AG04449 (cell line): ENCODE data around the gene RPL22.
"Not testable (repeated sequence)": the region's sequence is repeated elsewhere in the genome, so short reads cannot be mapped to it uniquely, and the experiment has no call there.

Experiments
- CTCF ChIA-PET: fragments of 350-600 bp; formaldehyde crosslinking; extraction: SDS; loops from one replicate; lab custom pipeline; 2021; ENCODE audit warnings: antibody characterized with exemption; lab: Yijun Ruan, JAX
- POLR2A ChIA-PET: fragments of 400-600, 350-600 bp; formaldehyde crosslinking; extraction: SDS; loops from one replicate; lab custom pipeline; 2020; ENCODE audit warnings: antibody characterized with exemption, inconsistent platforms; lab: Yijun Ruan, JAX
- DNase-seq: peaks from one replicate; pipeline ENCODE4 v3.0.0-alpha.2; 2010; ENCODE audit warnings: low read depth, low spot score
- H3K4me3 ChIP-seq: 2 replicates; pipeline ENCODE4 v1.5.1; 2011; ENCODE audit warnings: low read depth, mild to moderate bottlenecking, control low read depth, low read length
- CTCF ChIP-seq: IDR thresholded peaks from one replicate; pipeline ENCODE4 v1.5.1; 2011; ENCODE audit warnings: mild to moderate bottlenecking, moderate library complexity, low read length, control low read depth, inconsistent platforms; ENCODE audit not compliant: insufficient read depth; ENCODE audit errors: missing control alignments

RPL22 gene

GRCh38 chr1:6221210-6221784, 21.9 kb upstream of the RPL22 start:
- no peak overlapping the region for H3K4me3 ChIP-seq
- CTCF ChIA-PET, result interaction anchor here (1.3 to 7.3 kb wide), 3 partner anchors 13 to 17 kb away, joined by 5 to 62 read pairs (median 10); partner anchors contain the start of gene RNF207
- no peak for TF ChIP-seq CTCF
- POLR2A ChIA-PET, result no interaction called here
- DNase-seq, result no peak

GRCh38 chr1:6220236-6220635, 20.8 kb upstream of the RPL22 start:
- no peak for TF ChIP-seq CTCF
- no peak overlapping the region for H3K4me3 ChIP-seq
- CTCF ChIA-PET, result interaction anchor here (1.1 to 7.3 kb wide), 4 partner anchors 12 to 22 kb away, joined by 3 to 62 read pairs (median 8); partner anchors contain the start of gene RNF207
- DNase-seq, result no peak
- POLR2A ChIA-PET, result interaction anchor here (1.0 kb wide), 1 partner anchor 19 kb away, joined by 3 read pairs; no protein-coding TSS in a partner anchor

- CTCF ChIA-PET, result interaction anchor here (0.6 to 7.3 kb wide), 4 partner anchors 12 to 34 kb away, joined by 3 to 62 read pairs (median 4); partner anchors contain the start of gene RNF207
- POLR2A ChIA-PET, H3K4me3 ChIP-seq: not testable (repeated sequence)
Measured at GRCh38 chr1:6219641-6220040, 20.2 kb upstream of the RPL22 start.

GRCh38 chr1:6218375-6219164, 19.2 kb upstream of the RPL22 start:
- ChIA-PET CTCF (interaction anchor here (4.2 kb wide), 1 partner anchor 13 kb away, joined by 27 read pairs; the partner anchor contains the start of gene RNF207), POLR2A (interaction anchor here (0.6 kb wide), 1 partner anchor 18 kb away, joined by 3 read pairs; no protein-coding TSS in a partner anchor)
- no peak overlapping the region for H3K4me3 ChIP-seq
- no peak for TF ChIP-seq CTCF
- DNase-seq, result no peak

More at GRCh38 chr1:6219641-6220040, 20.2 kb upstream of the RPL22 start:
- not testable (repeated sequence) for DNase-seq

- H3K4me3 ChIP-seq, result no peak overlapping the region
- ChIA-PET POLR2A (interaction anchor here (0.6 kb wide), 1 partner anchor 181 kb away, joined by 3 read pairs; the partner anchor contains the start of gene ACOT7), CTCF (interaction anchor here (0.9 to 1.3 kb wide), 3 partner anchors 20 to 34 kb away, joined by 3 read pairs; no protein-coding TSS in a partner anchor)
- no peak for TF ChIP-seq CTCF
- no peak for DNase-seq
Measured at GRCh38 chr1:6212193-6212959, 13.0 kb upstream of the RPL22 start.

GRCh38 chr1:6211731-6212130, 12.3 kb upstream of the RPL22 start:
- POLR2A ChIA-PET, result no interaction called here
- no peak for TF ChIP-seq CTCF
- H3K4me3 ChIP-seq, result no peak overlapping the region
- CTCF ChIA-PET, result interaction anchor here (1.0 kb wide), 1 partner anchor 35 kb away, joined by 3 read pairs; no protein-coding TSS in a partner anchor
- no peak for DNase-seq
